ENCODE results near the gene RTP5. TPM values are rescaled to one million over a fixed set of nuclear protein-coding genes. Genes with fewer than 3 reads are reported as not detected.

The RTP5 gene
- total and polyA plus RNA-seq, 7 donors, result 0.16 to 0.19 TPM; not detected in 5

- H3K36me3 ChIP-seq, result no peaks in the 10 kb centered on the region
- no peaks in the 10 kb centered on the region for H3K27me3 ChIP-seq
- peak; percentile 91 for DNase-seq
- intact Hi-C loops (cut with DNase I), result loop anchor here (5.0 kb wide), 1 partner anchor 180 kb away; the partner anchor contains the start of gene ING5
- peaks cover 0 to 20% (median 16%) of the 10 kb centered on the region in 4 donors for H3K4me1 ChIP-seq
- peak overlapping the region; percentile 33 to 83 (median 68) for H3K27ac ChIP-seq
- H3K9me3 ChIP-seq, result peaks cover 0 to 2% (median 0%) of the 10 kb centered on the region in 4 donors
- 5 to 12% methylated on average over 23 of the region's 23 CpGs for WGBS, 2 donors
- no peak for TF ChIP-seq EP300 (IDR thresholded peaks at IDR 0.05)
- no peak for TF ChIP-seq POLR2A (IDR thresholded peaks at IDR 0.05)
- TF ChIP-seq, protein P1, sequence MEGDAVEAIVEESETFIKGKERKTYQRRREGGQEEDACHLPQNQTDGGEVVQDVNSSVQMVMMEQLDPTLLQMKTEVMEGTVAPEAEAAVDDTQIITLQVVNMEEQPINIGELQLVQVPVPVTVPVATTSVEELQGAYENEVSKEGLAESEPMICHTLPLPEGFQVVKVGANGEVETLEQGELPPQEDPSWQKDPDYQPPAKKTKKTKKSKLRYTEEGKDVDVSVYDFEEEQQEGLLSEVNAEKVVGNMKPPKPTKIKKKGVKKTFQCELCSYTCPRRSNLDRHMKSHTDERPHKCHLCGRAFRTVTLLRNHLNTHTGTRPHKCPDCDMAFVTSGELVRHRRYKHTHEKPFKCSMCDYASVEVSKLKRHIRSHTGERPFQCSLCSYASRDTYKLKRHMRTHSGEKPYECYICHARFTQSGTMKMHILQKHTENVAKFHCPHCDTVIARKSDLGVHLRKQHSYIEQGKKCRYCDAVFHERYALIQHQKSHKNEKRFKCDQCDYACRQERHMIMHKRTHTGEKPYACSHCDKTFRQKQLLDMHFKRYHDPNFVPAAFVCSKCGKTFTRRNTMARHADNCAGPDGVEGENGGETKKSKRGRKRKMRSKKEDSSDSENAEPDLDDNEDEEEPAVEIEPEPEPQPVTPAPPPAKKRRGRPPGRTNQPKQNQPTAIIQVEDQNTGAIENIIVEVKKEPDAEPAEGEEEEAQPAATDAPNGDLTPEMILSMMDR (IDR thresholded peaks at IDR 0.05), result no peak
- TF ChIP-seq POLR2AphosphoS5 (IDR thresholded peaks at IDR 0.05), result no peak
- peak overlapping the region; percentile 10 to 68 (median 59) for H3K4me3 ChIP-seq
Observed at GRCh38 chr2:241882091-241882625, 12.6 kb downstream of the RTP5 start.

- intact Hi-C loops (cut with DNase I), result loop anchor here (5.0 kb wide), 1 partner anchor 183 kb away; the partner anchor contains the start of gene ING5
- H3K9me3 ChIP-seq, result peaks cover 0 to 2% (median 0%) of the 10 kb centered on the region in 4 donors
Observed at GRCh38 chr2:241884951-241885290, 15.4 kb downstream of the RTP5 start.

DNA sequence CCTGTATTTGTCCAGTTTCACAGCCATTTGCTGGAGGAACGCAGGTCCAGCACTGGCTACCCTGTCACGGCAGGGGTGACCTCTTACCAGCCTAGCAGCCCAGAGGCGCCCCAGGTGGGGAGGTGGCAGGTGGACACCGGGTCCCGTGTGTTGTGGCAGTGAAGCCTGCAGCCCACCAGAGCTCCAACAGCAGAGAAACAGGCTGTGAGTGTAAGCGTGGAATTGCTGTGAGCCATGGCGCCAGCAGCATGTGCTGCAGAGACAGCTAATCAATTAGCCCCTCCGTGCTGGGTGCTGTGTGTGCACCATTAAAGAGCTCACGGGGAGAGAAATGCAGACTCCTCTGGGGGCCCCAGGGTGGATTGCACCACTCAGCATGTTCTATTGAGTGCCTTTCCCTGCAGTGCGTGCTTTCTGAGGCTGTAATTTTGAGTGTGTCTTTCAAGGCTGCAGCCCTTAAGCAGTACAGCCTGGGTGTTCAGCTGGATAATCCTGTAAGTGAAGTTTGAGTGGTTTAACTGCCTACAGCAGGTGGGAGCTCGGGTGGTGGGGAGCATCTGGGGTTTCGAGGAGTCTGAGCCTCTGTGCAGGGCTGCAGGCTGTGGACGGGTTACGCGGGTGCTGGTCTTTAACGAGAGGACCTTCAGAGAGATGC lies 15.9 kb downstream of the RTP5 start:
- intact Hi-C loops (cut with DNase I), result no loop called here
- WGBS, 2 donors, result 83 to 94% methylated on average over 16 of the region's 16 CpGs
- Histone ChIP-seq H3K4me1 (peaks cover 0 to 20% (median 14%) of the 10 kb centered on the region in 4 donors), H3K4me3 (no peak overlapping the region), H3K9me3 (peaks cover 0 to 2% (median 0%) of the 10 kb centered on the region in 4 donors), H3K36me3 (no peaks in the 10 kb centered on the region), H3K27me3 (no peaks in the 10 kb centered on the region), H3K27ac (no peak overlapping the region)
- DNase-seq, result no peak
- TF ChIP-seq POLR2A (IDR thresholded peaks at IDR 0.05) (no peak), POLR2AphosphoS5 (IDR thresholded peaks at IDR 0.05) (no peak), EP300 (IDR thresholded peaks at IDR 0.05) (no peak)
- TF ChIP-seq, protein P1 (IDR thresholded peaks at IDR 0.05), result no peak

More at GRCh38 chr2:241884951-241885290, 15.4 kb downstream of the RTP5 start:
- 95 to 96% methylated on average over 8 of the region's 8 CpGs for WGBS, 2 donors
- H3K27me3 ChIP-seq, result no peaks in the 10 kb centered on the region
- no peak overlapping the region for H3K27ac ChIP-seq
- no peak overlapping the region for H3K4me3 ChIP-seq
- no peaks in the 10 kb centered on the region for H3K36me3 ChIP-seq
- DNase-seq, result no peak
- TF ChIP-seq POLR2A (IDR thresholded peaks at IDR 0.05), result no peak
- TF ChIP-seq POLR2AphosphoS5 (IDR thresholded peaks at IDR 0.05), result no peak
- TF ChIP-seq, protein P1 (IDR thresholded peaks at IDR 0.05), result no peak
- no peak for TF ChIP-seq EP300 (IDR thresholded peaks at IDR 0.05)
- H3K4me1 ChIP-seq, result peaks cover 0 to 20% (median 14%) of the 10 kb centered on the region in 4 donors

DNA sequence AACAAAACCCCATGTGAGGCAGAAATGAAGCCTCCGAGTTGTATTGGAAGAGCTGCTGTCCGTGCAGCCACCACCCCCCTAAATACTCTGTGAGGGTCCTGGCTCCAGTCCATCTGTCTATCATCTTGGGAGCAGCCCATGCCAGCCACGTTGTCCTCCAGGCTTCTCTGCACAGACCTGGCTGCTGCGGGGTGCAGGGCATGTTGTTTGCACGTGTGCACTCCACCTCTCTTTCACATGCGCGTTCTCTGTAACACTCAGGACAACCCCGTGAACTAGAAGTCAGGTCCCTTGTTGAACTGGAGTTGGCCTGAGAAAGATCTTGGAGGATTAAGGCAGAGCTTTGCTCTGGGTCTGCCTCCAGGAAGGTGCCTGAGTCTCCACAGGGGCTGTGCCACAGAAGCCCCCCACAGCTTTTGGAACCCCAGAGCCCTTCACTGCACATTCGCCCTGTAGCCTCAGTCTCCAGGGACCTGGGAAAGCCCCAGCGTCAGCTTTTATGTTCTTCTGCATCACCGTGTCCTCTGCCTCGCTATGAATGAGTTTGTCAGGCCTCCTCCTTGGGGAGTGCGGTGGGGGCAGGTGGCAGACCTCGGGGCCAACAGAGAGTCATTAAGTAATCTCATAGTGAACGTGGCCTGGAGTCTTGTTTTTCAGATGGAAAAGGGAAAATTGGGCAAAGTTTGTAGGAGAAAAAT lies 16.6 kb downstream of the RTP5 start:
- TF ChIP-seq EP300 (IDR thresholded peaks at IDR 0.05) (no peak), POLR2A (IDR thresholded peaks at IDR 0.05) (no peak), POLR2AphosphoS5 (IDR thresholded peaks at IDR 0.05) (no peak)
- TF ChIP-seq, protein P1 (IDR thresholded peaks at IDR 0.05), result no peak
- no peaks in the 10 kb centered on the region for H3K36me3 ChIP-seq
- 80 to 82% methylated on average over 15 of the region's 15 CpGs for WGBS, 2 donors
- no peak for DNase-seq
- no peak overlapping the region for H3K4me3 ChIP-seq
- no peaks in the 10 kb centered on the region for H3K27me3 ChIP-seq
- no peak overlapping the region for H3K27ac ChIP-seq
- H3K4me1 ChIP-seq, result peaks cover 0 to 15% (median 12%) of the 10 kb centered on the region in 4 donors
- intact Hi-C loops (cut with DNase I), result no loop called here
- peaks cover 0 to 2% (median 0%) of the 10 kb centered on the region in 4 donors for H3K9me3 ChIP-seq
